G401 (cell line): ENCODE measurements around the gene FAM98C. TPM values are rescaled to one million over a fixed set of nuclear protein-coding genes. Genes with fewer than 3 reads are reported as not detected.

Experiments used
- DNase-seq: peaks from one replicate; pipeline ENCODE4 v3.0.0-alpha.2; 2015; ENCODE audit warnings: low spot score
- in situ Hi-C: cut with HindIII; loops from 2 replicates; pipeline ENCODE4 v1.10.0; 2016; ENCODE audit warnings: low sequenced_read_pairs, mixed read lengths
- total RNA-seq: library from RNA; depleted of rRNA; stranded (reverse); fragments of >200 nt; shearing (Covaris generic); gene quantifications from 2 replicates; pipeline ENCODE4 v1.2.3, GENCODE V29; 2014; rRNA removed

The FAM98C gene
- total RNA-seq, 1 experiment from 2014 or later = 23.5 TPM

GRCh38 chr19:38443458-38443999, 40.6 kb downstream of the FAM98C start:
- in situ Hi-C loops = no loop called here

GRCh38 chr19:38444026-38444425, 41.1 kb downstream of the FAM98C start:
- DNase-seq = no peak
- in situ Hi-C loops = no loop called here

More at GRCh38 chr19:38443458-38443999, 40.6 kb downstream of the FAM98C start:
- DNase-seq = no peak

GRCh38 chr19:38445362-38445761, 42.5 kb downstream of the FAM98C start:
- in situ Hi-C loops = no loop called here
- DNase-seq = no peak

- no peak for DNase-seq
- in situ Hi-C loops = no loop called here
Measured at GRCh38 chr19:38448225-38448624, 45.3 kb downstream of the FAM98C start.

- in situ Hi-C loops = no loop called here
- DNase-seq = no peak
Measured at GRCh38 chr19:38449518-38449917, 46.6 kb downstream of the FAM98C start.

GRCh38 chr19:38451036-38451435, 48.1 kb downstream of the FAM98C start:
- in situ Hi-C loops = no loop called here
- no peak for DNase-seq

GRCh38 chr19:38451629-38452028, 48.7 kb downstream of the FAM98C start:
- in situ Hi-C loops = no loop called here
- DNase-seq = no peak

GRCh38 chr19:38452430-38453366, 49.8 kb downstream of the FAM98C start:
- in situ Hi-C loops = no loop called here
- no peak for DNase-seq

- in situ Hi-C loops = no loop called here
- no peak for DNase-seq
Measured at GRCh38 chr19:38453596-38453995, 50.7 kb downstream of the FAM98C start.

- no peak for DNase-seq
- in situ Hi-C loops = no loop called here
Measured at GRCh38 chr19:38455031-38455430, 52.1 kb downstream of the FAM98C start.

- no peak for DNase-seq
- in situ Hi-C loops = no loop called here
Measured at GRCh38 chr19:38457202-38457601, 54.3 kb downstream of the FAM98C start.

- in situ Hi-C loops = no loop called here
- no peak for DNase-seq
Measured at GRCh38 chr19:38457690-38458405, 55.0 kb downstream of the FAM98C start.

Other genes starting within 250 kb of the FAM98C start
- gene DPF1, start 178.9 kb upstream of the FAM98C start, total RNA-seq = 1.9 and 7.0 TPM in 2 replicates
- 31.7 and 68.9 TPM in 2 replicates for gene PPP1R14A, start 146.7 kb upstream of the FAM98C start, total RNA-seq
- 240 and 383 TPM in 2 replicates for gene SPINT2, start 138.5 kb upstream of the FAM98C start, total RNA-seq
- gene C19orf33, start 98.8 kb upstream of the FAM98C start, total RNA-seq = not detected in 2 replicates
- gene YIF1B, start 87.1 kb upstream of the FAM98C start, total RNA-seq = 114 TPM in 2 replicates
- gene KCNK6, start 83.2 kb upstream of the FAM98C start, total RNA-seq = 1.2 and 1.4 TPM in 2 replicates
- gene CATSPERG, start 67.3 kb upstream of the FAM98C start, total RNA-seq = 0.88 and 6.9 TPM in 2 replicates
- gene PSMD8, start 28.5 kb upstream of the FAM98C start, total RNA-seq = 518 and 528 TPM in 2 replicates
- 0.78 TPM in 1 of 2 replicates, not detected in the other for gene GGN, start 15.1 kb upstream of the FAM98C start, total RNA-seq
- gene SPRED3, start 14.4 kb upstream of the FAM98C start, total RNA-seq = 2.0 and 6.8 TPM in 2 replicates
- not detected in 2 replicates for gene RASGRP4, start 23.1 kb downstream of the FAM98C start, total RNA-seq
- 0.27 and 0.31 TPM in 2 replicates for gene RYR1, start 30.6 kb downstream of the FAM98C start, total RNA-seq
- gene MAP4K1, start 214.9 kb downstream of the FAM98C start, total RNA-seq = 0.62 TPM in 1 of 2 replicates, not detected in the other
- gene EIF3K, start 216.1 kb downstream of the FAM98C start, total RNA-seq = 451 and 515 TPM in 2 replicates
- gene ACTN4, start 244.6 kb downstream of the FAM98C start, total RNA-seq = 173 and 182 TPM in 2 replicates